Body of pancreas (tissue), 4 donors: ENCODE data around the gene ITPK1. TPM values are rescaled to one million over a fixed set of nuclear protein-coding genes. Genes with fewer than 3 reads are reported as not detected.
A peak's percentile ranks its signal among the peaks of the same experiment; 100 is the strongest.

ENCODE experiments used
- ATAC-seq: fragments of 150-250 bp; one replicate; pipeline ENCODE4 v1.9.1; 2016
- DNase-seq, 4 donors: peaks; one replicate each; pipeline ENCODE4 v3.0.0-alpha.2; 2019
- H3K27ac ChIP-seq, 4 donors: fragments of 200-600 bp; sonication (generic); 1 replicate in 3 of 4; 2 replicates in 1 of 4; pipeline versions ENCODE4 v1.5.1 to v1.6.1; 2016 to 2019; ENCODE audit warnings: mild to moderate bottlenecking in 1 of 4, mixed read lengths in 1 of 4, moderate library complexity in 1 of 4
- H3K27me3 ChIP-seq, 2 donors: fragments of 200-600 bp; sonication (generic); one replicate each; pipeline ENCODE4 v1.6.0; 2016; ENCODE audit warnings: mild to moderate bottlenecking in 1 of 2
- H3K36me3 ChIP-seq, 2 donors: fragments of 200-600 bp; sonication (generic); replicated peaks in 1 of 2; 2 replicates each; pipeline ENCODE4 v1.5.1; 2016; ENCODE audit warnings: low read depth in 2 of 2; ENCODE audit not compliant: insufficient read depth in 1 of 2
- H3K4me1 ChIP-seq: fragments of 200-600 bp; sonication (generic); one replicate; pipeline ENCODE4 v1.6.0; 2016
- H3K4me3 ChIP-seq, 2 donors: fragments of 200-600 bp; sonication (generic); 1 replicate in 1 of 2; 2 replicates in 1 of 2; pipeline ENCODE4 v1.5.1; 2016 to 2019
- H3K9me3 ChIP-seq, 3 donors: fragments of 200-600 bp; sonication (generic); 1 replicate in 2 of 3; 2 replicates in 1 of 3; pipeline ENCODE4 v1.5.1; 2016
- POLR2A ChIP-seq, 3 donors: fragments of 450-650 bp; IDR thresholded peaks; one replicate each; pipeline ENCODE4 v1.6.1; 2016; ENCODE audit warnings: antibody characterized with exemption in 3 of 3, mild to moderate bottlenecking in 2 of 3
- WGBS, 2 donors: methylation state at CpG; one replicate each; pipeline ENCODE4 v1.1.5; 2017; 5-methylcytosine and 5-hydroxymethylcytosine counted together
- intact Hi-C: fragments of 100-400 bp; cut with DNase I; formaldehyde crosslinking; loops from one replicate; pipeline ENCODE4 v1.15.1; 2023
- total RNA-seq, 2 donors: library from RNA; depleted of rRNA; stranded (reverse); fragments of >200 nt; gene quantifications; one replicate each; pipeline ENCODE4 v1.1.0, GENCODE V29; 2016
- TF ChIP-seq, protein P1 (sequence below), 7 experiments: fragments of 450-650 bp in 4 of 7; fragments of 200-600 bp in 3 of 7; sonication (generic) in 3 of 7; IDR thresholded peaks; one replicate each; pipeline ENCODE4 v1.5.1; 2016 to 2019; ENCODE audit warnings: antibody characterized with exemption in 7 of 7

The ITPK1 gene
- total RNA-seq, 2 donors from 2014 or later, result 30.1 to 32.6 TPM

- no peak for DNase-seq
- TF ChIP-seq, protein P1, sequence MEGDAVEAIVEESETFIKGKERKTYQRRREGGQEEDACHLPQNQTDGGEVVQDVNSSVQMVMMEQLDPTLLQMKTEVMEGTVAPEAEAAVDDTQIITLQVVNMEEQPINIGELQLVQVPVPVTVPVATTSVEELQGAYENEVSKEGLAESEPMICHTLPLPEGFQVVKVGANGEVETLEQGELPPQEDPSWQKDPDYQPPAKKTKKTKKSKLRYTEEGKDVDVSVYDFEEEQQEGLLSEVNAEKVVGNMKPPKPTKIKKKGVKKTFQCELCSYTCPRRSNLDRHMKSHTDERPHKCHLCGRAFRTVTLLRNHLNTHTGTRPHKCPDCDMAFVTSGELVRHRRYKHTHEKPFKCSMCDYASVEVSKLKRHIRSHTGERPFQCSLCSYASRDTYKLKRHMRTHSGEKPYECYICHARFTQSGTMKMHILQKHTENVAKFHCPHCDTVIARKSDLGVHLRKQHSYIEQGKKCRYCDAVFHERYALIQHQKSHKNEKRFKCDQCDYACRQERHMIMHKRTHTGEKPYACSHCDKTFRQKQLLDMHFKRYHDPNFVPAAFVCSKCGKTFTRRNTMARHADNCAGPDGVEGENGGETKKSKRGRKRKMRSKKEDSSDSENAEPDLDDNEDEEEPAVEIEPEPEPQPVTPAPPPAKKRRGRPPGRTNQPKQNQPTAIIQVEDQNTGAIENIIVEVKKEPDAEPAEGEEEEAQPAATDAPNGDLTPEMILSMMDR (IDR thresholded peaks at IDR 0.05), result no peak
- no peak for TF ChIP-seq POLR2A (IDR thresholded peaks at IDR 0.05)
- Histone ChIP-seq H3K27ac (no peak overlapping the region), H3K27me3 (no peaks in the 10 kb centered on the region), H3K9me3 (no peaks in the 10 kb centered on the region), H3K4me3 (no peak overlapping the region), H3K36me3 (no peaks in the 10 kb centered on the region), H3K4me1 (peaks cover 11% of the 10 kb centered on the region)
- intact Hi-C loops, result no loop called here
- 94 to 96% methylated on average over 5 of the region's 5 CpGs for WGBS, 2 donors
- no peak for ATAC-seq
These were observed 91.2 kb downstream of the ITPK1 start for GRCh38 chr14:93024493-93024892.

GRCh38 chr14:93023802-93024434 lies 91.8 kb downstream of the ITPK1 start:
- Histone ChIP-seq H3K4me3 (no peak overlapping the region), H3K27me3 (no peaks in the 10 kb centered on the region), H3K27ac (no peak overlapping the region), H3K36me3 (no peaks in the 10 kb centered on the region), H3K9me3 (no peaks in the 10 kb centered on the region), H3K4me1 (peaks cover 17% of the 10 kb centered on the region)
- intact Hi-C loops, result no loop called here
- no peak for ATAC-seq
- no peak for DNase-seq
- WGBS, 2 donors, result 79 to 80% methylated on average over 9 to 12 of the region's 12 CpGs
- TF ChIP-seq, protein P1 (IDR thresholded peaks at IDR 0.05), result no peak
- TF ChIP-seq POLR2A (IDR thresholded peaks at IDR 0.05), result no peak

- no peak for DNase-seq
- Histone ChIP-seq H3K27me3 (no peaks in the 10 kb centered on the region), H3K4me3 (no peak overlapping the region), H3K9me3 (no peaks in the 10 kb centered on the region), H3K4me1 (peaks cover 24% of the 10 kb centered on the region), H3K36me3 (no peaks in the 10 kb centered on the region), H3K27ac (no peak overlapping the region)
- intact Hi-C loops, result no loop called here
- WGBS, 2 donors, result 90 to 93% methylated on average over 3 to 5 of the region's 5 CpGs
- TF ChIP-seq POLR2A (IDR thresholded peaks at IDR 0.05), result no peak
- TF ChIP-seq, protein P1 (IDR thresholded peaks at IDR 0.05), result no peak
- no peak for ATAC-seq
These were observed 92.7 kb downstream of the ITPK1 start for GRCh38 chr14:93023039-93023438.

- peak in 1 of 4 donors; percentile 34 for DNase-seq
- Histone ChIP-seq H3K36me3 (no peaks in the 10 kb centered on the region), H3K9me3 (no peaks in the 10 kb centered on the region), H3K27me3 (no peaks in the 10 kb centered on the region), H3K27ac (peak overlapping the region in 2 of 4 donors; percentile 15 to 51), H3K4me3 (no peak overlapping the region), H3K4me1 (peaks cover 42% of the 10 kb centered on the region)
- intact Hi-C loops, result no loop called here
- peak; percentile 19 for ATAC-seq
- WGBS, 2 donors, result 69 to 92% methylated on average over 8 of the region's 8 CpGs
- TF ChIP-seq, protein P1 (IDR thresholded peaks at IDR 0.05), result no peak
- no peak for TF ChIP-seq POLR2A (IDR thresholded peaks at IDR 0.05)
These were observed 95.8 kb downstream of the ITPK1 start for GRCh38 chr14:93019970-93020369.

- ATAC-seq (no peak), DNase-seq (peak in 2 of 4 donors; percentile 38 to 42)
- intact Hi-C loops, result no loop called here
- H3K36me3 ChIP-seq, result no peaks in the 10 kb centered on the region
- peaks cover 42% of the 10 kb centered on the region for H3K4me1 ChIP-seq
- TF ChIP-seq, protein P1 (IDR thresholded peaks at IDR 0.05), result no peak
- TF ChIP-seq POLR2A (IDR thresholded peaks at IDR 0.05), result no peak
- peak overlapping the region in 1 of 4 donors; percentile 51 for H3K27ac ChIP-seq
- no peak overlapping the region for H3K4me3 ChIP-seq
- whole genome bisulfite sequencing, 2 donors, result 50 to 75% methylated on average over 3 to 14 of the region's 14 CpGs
- no peaks in the 10 kb centered on the region for H3K27me3 ChIP-seq
- no peaks in the 10 kb centered on the region for H3K9me3 ChIP-seq
These were observed 96.3 kb downstream of the ITPK1 start for GRCh38 chr14:93019367-93019843.
